SK-N-SH treated with all-trans-retinoic acid at 6 μM for 48 hours (cell line): ENCODE data around the gene GSTO2.

Source experiments
- ATAC-seq: fragments of 200-7000 bp; cut with Tn5 transposase; 3 replicates; pipeline ENCODE4 v1.9.1; 2020; ENCODE audit warnings: mild to moderate bottlenecking, moderate library complexity
- ARNTL ChIP-seq: fragments of 450-650 bp; formaldehyde crosslinking; IDR thresholded peaks from 2 replicates; pipeline ENCODE4 v1.5.0; 2020; ENCODE audit warnings: low read depth, mild to moderate bottlenecking, moderate library complexity, borderline replicate concordance
- CREB5 ChIP-seq: fragments of 250-450 bp; sonication (Bioruptor Pico); IDR thresholded peaks from 2 replicates; pipeline ENCODE4 v1.5.1; 2020; ENCODE audit warnings: low read depth, mild to moderate bottlenecking, moderate library complexity
- CSDC2 ChIP-seq: fragments of 250-450 bp; sonication (Bioruptor Pico); IDR thresholded peaks from 2 replicates; pipeline ENCODE4 v1.5.0; 2020; ENCODE audit warnings: mild to moderate bottlenecking, moderate library complexity
- CSRNP3 ChIP-seq: fragments of 250-450 bp; sonication (Bioruptor Pico); IDR thresholded peaks from 2 replicates; pipeline ENCODE4 v1.5.1; 2021; ENCODE audit warnings: mild to moderate bottlenecking, moderate library complexity
- ESRRG ChIP-seq: fragments of 250-450 bp; sonication (Bioruptor Pico); IDR thresholded peaks from 2 replicates; pipeline ENCODE4 v1.6.1; 2021; ENCODE audit warnings: mild to moderate bottlenecking
- GLIS3 ChIP-seq: fragments of 250-450 bp; sonication (Bioruptor Pico); IDR thresholded peaks from 2 replicates; pipeline ENCODE4 v1.5.0; 2020; ENCODE audit warnings: mild to moderate bottlenecking, moderate library complexity
- ISL1 ChIP-seq: fragments of 250-450 bp; sonication (Bioruptor Pico); IDR thresholded peaks from 2 replicates; pipeline ENCODE4 v2.1.2; 2022; ENCODE audit warnings: mild to moderate bottlenecking, moderate library complexity
- OSR1 ChIP-seq: fragments of 250-450 bp; sonication (Bioruptor Pico); IDR thresholded peaks from 2 replicates; pipeline ENCODE4 v1.8.0; 2022; ENCODE audit warnings: moderate library complexity, mild to moderate bottlenecking, inconsistent platforms
- PATZ1 ChIP-seq: fragments of 250-450 bp; sonication (Bioruptor Pico); IDR thresholded peaks from 2 replicates; pipeline ENCODE4 v1.8.0; 2020; ENCODE audit warnings: mild to moderate bottlenecking, moderate library complexity, borderline replicate concordance
- POU6F1 ChIP-seq: fragments of 250-450 bp; sonication (Bioruptor Pico); IDR thresholded peaks from 2 replicates; pipeline ENCODE4 v1.8.0; 2021; ENCODE audit warnings: low read depth, mild to moderate bottlenecking, moderate library complexity, borderline replicate concordance
- PPARA ChIP-seq: fragments of 250-450 bp; sonication (Bioruptor Pico); IDR thresholded peaks from 2 replicates; pipeline ENCODE4 v1.5.0; 2020; ENCODE audit warnings: mild to moderate bottlenecking, borderline replicate concordance
- RARB ChIP-seq: fragments of 250-450 bp; sonication (Bioruptor Pico); IDR thresholded peaks from 2 replicates; pipeline ENCODE4 v1.8.0; 2021; ENCODE audit warnings: mild to moderate bottlenecking, moderate library complexity
- SNAI2 ChIP-seq: fragments of 250-450 bp; sonication (Bioruptor Pico); IDR thresholded peaks from 2 replicates; pipeline ENCODE4 v1.5.0; 2020; ENCODE audit warnings: mild to moderate bottlenecking, moderate library complexity
- TCF4 ChIP-seq: fragments of 250-450 bp; sonication (Bioruptor Pico); IDR thresholded peaks from 2 replicates; pipeline ENCODE4 v1.8.0; 2021; ENCODE audit warnings: mild to moderate bottlenecking, moderate library complexity, borderline replicate concordance
- TOX ChIP-seq: fragments of 250-450 bp; sonication (Bioruptor Pico); IDR thresholded peaks from 2 replicates; pipeline ENCODE4 v1.8.0; 2021; ENCODE audit warnings: mild to moderate bottlenecking, moderate library complexity, borderline replicate concordance
- TSHZ2 ChIP-seq: fragments of 250-450 bp; sonication (Bioruptor Pico); IDR thresholded peaks from 2 replicates; pipeline ENCODE4 v1.5.0; 2020; ENCODE audit warnings: mild to moderate bottlenecking, moderate library complexity
- ZC3H10 ChIP-seq: fragments of 250-450 bp; sonication (Bioruptor Pico); IDR thresholded peaks from 2 replicates; pipeline ENCODE4 v1.5.1; 2021; ENCODE audit warnings: mild to moderate bottlenecking, moderate library complexity
- ZFP3 ChIP-seq: fragments of 250-450 bp; sonication (Bioruptor Pico); IDR thresholded peaks from 2 replicates; pipeline ENCODE4 v1.5.0; 2020; ENCODE audit warnings: mild to moderate bottlenecking, moderate library complexity
- ZFP30 ChIP-seq: fragments of 450-650 bp; formaldehyde crosslinking; IDR thresholded peaks from 2 replicates; pipeline ENCODE4 v1.5.0; 2022; ENCODE audit warnings: mild to moderate bottlenecking, moderate library complexity
- ZNF565 ChIP-seq: fragments of 450-650 bp; formaldehyde crosslinking; conservative IDR thresholded peaks from 2 replicates; pipeline ENCODE4 v1.5.0; 2020; ENCODE audit warnings: low read depth, mild to moderate bottlenecking, moderate library complexity
- ZNF70 ChIP-seq: fragments of 450-650 bp; formaldehyde crosslinking; IDR thresholded peaks from 2 replicates; pipeline ENCODE4 v1.5.0; 2020; ENCODE audit warnings: mild to moderate bottlenecking, moderate library complexity
- ZNF8 ChIP-seq: fragments of 450-650 bp; formaldehyde crosslinking; IDR thresholded peaks from 2 replicates; pipeline ENCODE4 v1.5.0; 2020; ENCODE audit warnings: mild to moderate bottlenecking, moderate library complexity

Gene GSTO2

GRCh38 chr10:104260775-104261115 lies 8.2 kb upstream of the GSTO2 start:
- no peak for TF ChIP-seq PPARA (CRISPR knock-in tag)
- no peak for TF ChIP-seq CREB5 (CRISPR knock-in tag)
- TF ChIP-seq TOX (CRISPR knock-in tag): no peak
- TF ChIP-seq RARB: no peak
- TF ChIP-seq PATZ1 (CRISPR knock-in tag): no peak
- no peak for TF ChIP-seq SNAI2 (CRISPR knock-in tag)
- TF ChIP-seq POU6F1 (CRISPR knock-in tag): no peak
- TF ChIP-seq TSHZ2 (CRISPR knock-in tag): no peak
- TF ChIP-seq ZNF70 (CRISPR knock-in tag): no peak
- TF ChIP-seq ESRRG (CRISPR knock-in tag): no peak
- TF ChIP-seq OSR1 (CRISPR knock-in tag): no peak
- no peak for TF ChIP-seq GLIS3 (CRISPR knock-in tag)
- TF ChIP-seq CSDC2: no peak
- TF ChIP-seq ARNTL (CRISPR knock-in tag): no peak
- no peak for TF ChIP-seq TCF4 (CRISPR knock-in tag)
- no peak for TF ChIP-seq ZNF8 (CRISPR knock-in tag)
- no peak for TF ChIP-seq ZFP30 (CRISPR knock-in tag)
- no peak for TF ChIP-seq ZFP3 (CRISPR knock-in tag)
- TF ChIP-seq ISL1 (CRISPR knock-in tag): no peak

GRCh38 chr10:104262055-104262454 lies 6.9 kb upstream of the GSTO2 start:
- no peak for ATAC-seq
- TF ChIP-seq TOX (CRISPR knock-in tag): no peak
- TF ChIP-seq ZNF565 (CRISPR knock-in tag): no peak
- no peak for TF ChIP-seq ZC3H10

More at GRCh38 chr10:104260775-104261115, 8.2 kb upstream of the GSTO2 start:
- peak; percentile 86 for ATAC-seq

- no peak for ATAC-seq
- TF ChIP-seq SNAI2 (CRISPR knock-in tag): no peak
- no peak for TF ChIP-seq CSRNP3 (CRISPR knock-in tag)
- TF ChIP-seq CREB5 (CRISPR knock-in tag): no peak
- TF ChIP-seq TSHZ2 (CRISPR knock-in tag): no peak
- TF ChIP-seq ZNF565 (CRISPR knock-in tag): no peak
- no peak for TF ChIP-seq ARNTL (CRISPR knock-in tag)
- no peak for TF ChIP-seq PATZ1 (CRISPR knock-in tag)
- no peak for TF ChIP-seq ZFP30 (CRISPR knock-in tag)
- TF ChIP-seq GLIS3 (CRISPR knock-in tag): no peak
- no peak for TF ChIP-seq ZNF8 (CRISPR knock-in tag)
- TF ChIP-seq RARB: no peak
- no peak for TF ChIP-seq ISL1 (CRISPR knock-in tag)
- TF ChIP-seq TCF4 (CRISPR knock-in tag): no peak
These were observed 4.2 kb upstream of the GSTO2 start for GRCh38 chr10:104264783-104265182.
